A549 (cell line): ENCODE data around the gene CARF. TPM values are rescaled to one million over a fixed set of nuclear protein-coding genes. Genes with fewer than 3 reads are reported as not detected.

ENCODE experiments used
- ATAC-seq, 2 experiments: fragments of 200-7000 bp in 1 of 2; fragments of >200 bp in 1 of 2; cut with Nextera tagmentation in 1 of 2; cut with Tn5 transposase in 1 of 2; 3 replicates each; pipeline versions ENCODE4 v1.8.0 to v1.9.1; 2018 to 2020; ENCODE audit warnings: mild to moderate bottlenecking in 1 of 2, moderate library complexity in 1 of 2
- CTCF ChIA-PET: fragments of 300-600 bp; sonication (Branson Sonifier 250); formaldehyde crosslinking; extraction: SDS; loops from one replicate; lab custom pipeline; 2021; ENCODE audit warnings: antibody characterized with exemption, inconsistent platforms; lab: Yijun Ruan, JAX
- POLR2A ChIA-PET: fragments of 350-600 bp; formaldehyde crosslinking; extraction: SDS; loops from one replicate; lab custom pipeline; 2021; ENCODE audit warnings: antibody characterized with exemption, inconsistent platforms; lab: Yijun Ruan, JAX
- DNase-seq, 2 experiments: peaks; one replicate each; pipeline versions ENCODE4 v3.0.0 to v3.0.0-alpha.2; 2011 to 2016; ENCODE audit warnings: low read depth in 1 of 2, low spot score in 1 of 2
- FAIRE-seq: peaks from 2 replicates; lab custom pipeline; 2011; peaks lifted over from hg19 to GRCh38; lab: Jason Lieb, UNC
- H3K27ac ChIP-seq, 2 experiments: fragments of >200 bp; sonication (Bioruptor Twin); formaldehyde crosslinking; 3 replicates each; pipeline ENCODE4 v1.5.1; 2016 to 2017
- H3K4me1 ChIP-seq: fragments of >200 bp; sonication (Bioruptor Twin); formaldehyde crosslinking; 3 replicates; pipeline ENCODE4 v1.6.1; 2016
- H3K4me2 ChIP-seq: fragments of >200 bp; sonication (Bioruptor Twin); formaldehyde crosslinking; 3 replicates; pipeline ENCODE4 v1.6.1; 2016
- H3K4me3 ChIP-seq: fragments of >200 bp; sonication (Bioruptor Twin); formaldehyde crosslinking; 3 replicates; pipeline ENCODE4 v1.5.1; 2016
- H3K9me3 ChIP-seq: fragments of >200 bp; sonication (Bioruptor Twin); formaldehyde crosslinking; 3 replicates; pipeline ENCODE4 v1.6.1; 2016
- ATOH8 ChIP-seq: fragments of 250-450 bp; sonication (Bioruptor Pico); IDR thresholded peaks from 2 replicates; pipeline ENCODE4 v1.5.0; 2020; ENCODE audit warnings: low read depth, mild to moderate bottlenecking, moderate library complexity
- BCL3 ChIP-seq: fragments of >200 bp; sonication (Bioruptor Twin); formaldehyde crosslinking; IDR thresholded peaks from 3 replicates; pipeline ENCODE4 v1.6.1; 2016
- FOSL2 ChIP-seq, 2 experiments: fragments of 450-650 bp in 1 of 2; fragments of >200 bp in 1 of 2; sonication (Bioruptor Twin) in 1 of 2; formaldehyde crosslinking; IDR thresholded peaks; 2 replicates each; pipeline versions ENCODE4 v1.5.0 to v1.6.1; 2016 to 2020; ENCODE audit warnings: mild to moderate bottlenecking in 1 of 2, moderate library complexity in 1 of 2
- HMGXB4 ChIP-seq: fragments of 250-450 bp; sonication (Bioruptor Pico); IDR thresholded peaks from 2 replicates; pipeline ENCODE4 v1.5.0; 2021; ENCODE audit warnings: mild to moderate bottlenecking, moderate library complexity, borderline replicate concordance
- JUN ChIP-seq, 2 experiments: fragments of >200 bp; sonication (Bioruptor Twin); formaldehyde crosslinking; IDR thresholded peaks; 2 replicates in 1 of 2; 3 replicates in 1 of 2; pipeline ENCODE4 v1.6.1; 2016 to 2017
- KDM1A ChIP-seq: fragments of 200-600 bp; sonication (generic); IDR thresholded peaks from 2 replicates; pipeline ENCODE4 v1.6.1; 2016; ENCODE audit warnings: low read depth, mild to moderate bottlenecking
- KDM5A ChIP-seq: fragments of 200-600 bp; sonication (generic); IDR thresholded peaks from 2 replicates; pipeline ENCODE4 v1.6.1; 2016; ENCODE audit warnings: antibody characterized with exemption, mild to moderate bottlenecking
- MAX ChIP-seq: IDR thresholded peaks from 2 replicates; pipeline ENCODE4 v1.6.1; 2012
- MYC ChIP-seq: IDR thresholded peaks from 2 replicates; pipeline ENCODE4 v1.6.1; 2012; ENCODE audit warnings: mild to moderate bottlenecking, inconsistent platforms, low read length, improper control_type of control experiment, borderline replicate concordance
- NFE2L2 ChIP-seq: fragments of 150-350 bp; conservative IDR thresholded peaks from 2 replicates; pipeline ENCODE4 v1.6.1; 2014; ENCODE audit warnings: low read length
- PHF8 ChIP-seq: fragments of 200-600 bp; sonication (generic); IDR thresholded peaks from 2 replicates; pipeline ENCODE4 v1.6.1; 2016; ENCODE audit warnings: low read depth, mild to moderate bottlenecking, antibody characterized with exemption, moderate library complexity, borderline replicate concordance
- POLR2A ChIP-seq: IDR thresholded peaks from 2 replicates; pipeline ENCODE4 v1.6.1; 2012; ENCODE audit warnings: mild to moderate bottlenecking, low read length
- SMC3 ChIP-seq: fragments of >200 bp; sonication (Bioruptor Twin); formaldehyde crosslinking; IDR thresholded peaks from 3 replicates; pipeline ENCODE4 v1.6.1; 2018; ENCODE audit warnings: inconsistent platforms
- TFCP2L1 ChIP-seq: fragments of 250-450 bp; sonication (Bioruptor Pico); IDR thresholded peaks from 2 replicates; pipeline ENCODE4 v1.5.0; 2021; ENCODE audit warnings: mild to moderate bottlenecking
- TP53 ChIP-seq: fragments of 250-450 bp; sonication (Bioruptor Pico); IDR thresholded peaks from 2 replicates; pipeline ENCODE4 v1.5.0; 2021; ENCODE audit warnings: mild to moderate bottlenecking, moderate library complexity
- WGBS: methylation state at CpG from one replicate; pipeline ENCODE4 v1.1.6; 2017; ENCODE audit errors: missing lambda C conversion rate; 5-methylcytosine and 5-hydroxymethylcytosine counted together
- polyA plus RNA-seq, 4 experiments: library from polyadenylated mRNA; depleted of rRNA in 3 of 4; stranded (reverse); fragments of >200 nt; fragmentation: RNase III in 1 of 4; extraction: RNeasy Plus Mini Kit Qiagen cat#74134 plus additional on column Dnase treatment in 1 of 4; gene quantifications; 2 replicates in 3 of 4; 3 replicates in 1 of 4; pipeline ENCODE4 v1.2.3, GENCODE V29; 2011 to 2017

Gene CARF
- polyA plus RNA-seq, 2 of the 4 experiments (the other 2 are of a cell fraction): 2.1 to 6.0 TPM

DNA sequence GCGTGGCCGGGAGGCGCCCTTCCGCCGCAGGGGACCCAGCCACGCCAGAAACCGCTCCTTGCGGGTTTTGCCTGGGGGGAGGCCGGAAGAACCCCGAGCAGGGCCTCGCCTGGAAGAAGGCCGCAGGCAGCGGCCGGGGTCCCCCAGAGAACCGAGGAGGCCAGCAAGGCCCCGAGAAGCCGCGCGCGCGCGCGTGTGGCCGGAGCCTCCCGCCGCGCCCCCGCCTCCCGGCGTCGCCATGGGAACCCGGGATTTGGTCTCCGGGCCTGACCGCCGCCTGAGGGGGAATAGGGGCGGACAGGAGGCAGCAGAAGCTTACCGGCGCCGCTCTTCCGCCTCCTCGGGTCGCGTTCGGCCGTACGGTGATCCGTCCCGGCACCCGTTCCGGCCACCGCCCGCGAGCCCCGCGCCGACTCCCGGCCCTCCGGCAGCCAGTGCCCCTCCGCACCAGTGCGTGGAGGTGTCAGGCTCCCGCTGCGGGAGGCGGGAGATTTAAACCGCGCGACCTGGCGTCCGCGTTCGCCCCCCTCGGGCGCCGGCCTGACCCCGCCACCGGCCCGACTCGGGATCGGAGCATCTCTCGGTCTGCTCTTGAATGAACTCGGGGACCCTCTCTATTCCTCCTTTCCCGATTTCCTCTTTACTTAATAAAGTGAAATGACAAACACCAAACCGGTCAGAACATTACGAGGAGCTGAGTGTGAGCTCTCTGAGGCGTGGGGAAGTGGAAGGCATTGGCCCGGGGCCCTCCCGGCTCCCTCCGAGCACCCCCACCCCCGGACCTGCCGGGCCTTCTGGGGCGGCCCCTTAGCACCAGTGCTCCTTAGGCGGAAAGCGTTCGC lies 40.6 kb upstream of the CARF start, which contains the start of gene ICA1L:
ICA1L (minus strand) TSS at position 467 of the 842 bp plus-strand sequence. CDS start 42,757 bp downstream, outside the sequence.
- Histone ChIP-seq H3K27ac (peak within 1 kb of the TSS; percentile 77 to 94), H3K4me3 (peak within 1 kb of the TSS; percentile 72), H3K4me2 (peak within 1 kb of the TSS; percentile 70), H3K9me3 (no peaks in the 10 kb centered on the region), H3K4me1 (peaks cover 6% of the 10 kb centered on the region; the same call in 2 of the 3 replicates)
- peak; percentile 49; the same call in 1 of the 2 replicates for TF ChIP-seq MAX
- TF ChIP-seq KDM5A: peak; percentile 51; the same call in 1 of the 2 replicates
- TF ChIP-seq ATOH8: no peak
- TF ChIP-seq HMGXB4 (CRISPR knock-in tag): peak; percentile 69
- TF ChIP-seq BCL3: no peak
- 0 out of 3 replicates have a peak, but pooled peaks have one; percentile 12 for TF ChIP-seq SMC3
- TF ChIP-seq JUN (IDR thresholded peaks at IDR 0.05): peak in 1 of 2 experiments; percentile 49; a peak in 1 of 5 replicates
- peak; percentile 90 for TF ChIP-seq PHF8
- TF ChIP-seq POLR2A: peak; percentile 15; the same call in 1 of the 2 replicates
- TF ChIP-seq KDM1A: peak; percentile 35; the same call in 1 of the 2 replicates
- no peak for TF ChIP-seq MYC
- 2% methylated on average over 51 of the region's 93 CpGs for WGBS
- DNase-seq (peak; percentile 26 to 60), FAIRE-seq (no peak), ATAC-seq (peak; percentile 85 to 87)
- POLR2A ChIA-PET: interaction anchor here (0.7 to 1.8 kb wide), 2 partner anchors 236 to 283 kb away, joined by 3 to 16 read pairs; partner anchors contain the start of gene FAM117B
- CTCF ChIA-PET: interaction anchor here (0.6 to 2.2 kb wide), 17 partner anchors 8 to 944 kb away, joined by 3 to 18 read pairs (median 4); partner anchors contain the start of genes FAM117B and WDR12

DNA sequence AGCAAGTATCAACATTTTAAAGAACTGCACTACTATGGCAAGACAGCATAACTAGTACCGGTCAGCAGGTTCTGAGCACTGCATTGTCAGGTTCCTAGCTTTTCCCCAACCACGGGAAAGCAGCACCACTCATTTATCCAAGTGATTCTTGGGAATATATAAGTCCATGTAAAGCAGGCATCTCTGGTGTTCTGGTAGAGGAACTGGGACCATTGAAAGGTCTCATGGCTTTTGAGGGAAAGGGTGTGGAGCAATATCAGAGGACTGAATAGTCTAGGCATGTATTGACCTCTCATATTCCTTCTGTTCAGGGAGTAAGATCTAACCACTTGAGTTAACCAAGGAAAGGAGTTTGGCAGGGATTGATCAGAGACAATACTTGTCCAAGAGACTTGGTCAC lies 34.4 kb upstream of the CARF start:
- H3K9me3 ChIP-seq: no peaks in the 10 kb centered on the region
- CTCF ChIA-PET: interaction anchor here (1.2 to 1.3 kb wide), 2 partner anchors 47 to 289 kb away, joined by 3 read pairs; no protein-coding TSS in a partner anchor
- whole genome bisulfite sequencing: 97% methylated on average over 2 of the region's 2 CpGs
- no peak overlapping the region for H3K27ac ChIP-seq
- H3K4me2 ChIP-seq: no peak overlapping the region
- no peak overlapping the region for H3K4me3 ChIP-seq
- no peak for ATAC-seq
- no peaks in the 10 kb centered on the region for H3K4me1 ChIP-seq
- POLR2A ChIA-PET: no interaction called here
- DNase-seq: no peak
- TF ChIP-seq NFE2L2: no peak
- TF ChIP-seq PHF8: no peak
- TF ChIP-seq TP53 (CRISPR knock-in tag): no peak
- TF ChIP-seq ATOH8: no peak
- no peak for TF ChIP-seq FOSL2 (IDR thresholded peaks at IDR 0.05)
- no peak for TF ChIP-seq FOSL2 (CRISPR knock-in tag; IDR thresholded peaks at IDR 0.05)
- no peak for TF ChIP-seq TFCP2L1 (CRISPR knock-in tag)
- no peak for FAIRE-seq
